ENCODE results near the gene MMP11. TPM values are rescaled to one million over a fixed set of nuclear protein-coding genes. Genes with fewer than 3 reads are reported as not detected.

MMP11 gene
- total RNA-seq, 1 experiment from 2014 or later, result 7.4 TPM

- no peak for TF ChIP-seq TCF7L2 (IDR thresholded peaks at IDR 0.05; ENCODE audit: borderline replicate concordance, extremely low read depth, insufficient read depth, insufficient read length)
- no peak for TF ChIP-seq EZH2 (IDR thresholded peaks at IDR 0.05)
- TF ChIP-seq RAD21 (IDR thresholded peaks at IDR 0.05; ENCODE audit: low read depth), result no peak
Measured at GRCh38 chr22:23779083-23779482, 6.4 kb downstream of the MMP11 start (continued).

DNA sequence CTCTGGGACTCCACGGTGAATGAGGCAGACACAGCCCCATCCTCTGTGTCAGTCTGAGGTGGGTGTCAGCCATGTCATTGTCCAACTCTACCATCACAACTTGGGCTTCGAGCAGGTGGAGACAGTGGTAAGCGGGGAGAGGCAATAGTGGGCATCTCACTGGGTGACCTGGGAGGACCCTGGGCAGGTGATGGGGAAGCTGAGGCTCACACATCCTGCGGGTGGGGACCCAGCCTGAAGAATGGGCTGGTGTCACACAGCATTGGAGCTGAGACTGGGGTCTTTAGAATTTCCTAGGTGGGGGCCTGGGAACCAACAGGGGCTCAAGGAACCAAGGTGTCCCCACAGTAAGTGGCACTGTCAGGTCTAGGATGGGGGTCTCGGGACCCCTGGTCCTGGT, 7.1 kb downstream of the MMP11 start:
- TF ChIP-seq, protein P1, sequence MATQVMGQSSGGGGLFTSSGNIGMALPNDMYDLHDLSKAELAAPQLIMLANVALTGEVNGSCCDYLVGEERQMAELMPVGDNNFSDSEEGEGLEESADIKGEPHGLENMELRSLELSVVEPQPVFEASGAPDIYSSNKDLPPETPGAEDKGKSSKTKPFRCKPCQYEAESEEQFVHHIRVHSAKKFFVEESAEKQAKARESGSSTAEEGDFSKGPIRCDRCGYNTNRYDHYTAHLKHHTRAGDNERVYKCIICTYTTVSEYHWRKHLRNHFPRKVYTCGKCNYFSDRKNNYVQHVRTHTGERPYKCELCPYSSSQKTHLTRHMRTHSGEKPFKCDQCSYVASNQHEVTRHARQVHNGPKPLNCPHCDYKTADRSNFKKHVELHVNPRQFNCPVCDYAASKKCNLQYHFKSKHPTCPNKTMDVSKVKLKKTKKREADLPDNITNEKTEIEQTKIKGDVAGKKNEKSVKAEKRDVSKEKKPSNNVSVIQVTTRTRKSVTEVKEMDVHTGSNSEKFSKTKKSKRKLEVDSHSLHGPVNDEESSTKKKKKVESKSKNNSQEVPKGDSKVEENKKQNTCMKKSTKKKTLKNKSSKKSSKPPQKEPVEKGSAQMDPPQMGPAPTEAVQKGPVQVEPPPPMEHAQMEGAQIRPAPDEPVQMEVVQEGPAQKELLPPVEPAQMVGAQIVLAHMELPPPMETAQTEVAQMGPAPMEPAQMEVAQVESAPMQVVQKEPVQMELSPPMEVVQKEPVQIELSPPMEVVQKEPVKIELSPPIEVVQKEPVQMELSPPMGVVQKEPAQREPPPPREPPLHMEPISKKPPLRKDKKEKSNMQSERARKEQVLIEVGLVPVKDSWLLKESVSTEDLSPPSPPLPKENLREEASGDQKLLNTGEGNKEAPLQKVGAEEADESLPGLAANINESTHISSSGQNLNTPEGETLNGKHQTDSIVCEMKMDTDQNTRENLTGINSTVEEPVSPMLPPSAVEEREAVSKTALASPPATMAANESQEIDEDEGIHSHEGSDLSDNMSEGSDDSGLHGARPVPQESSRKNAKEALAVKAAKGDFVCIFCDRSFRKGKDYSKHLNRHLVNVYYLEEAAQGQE (IDR thresholded peaks at IDR 0.05; ENCODE audit: low read depth), result no peak
- no peak for TF ChIP-seq ZFX (IDR thresholded peaks at IDR 0.05)
- TF ChIP-seq CTCF (IDR thresholded peaks at IDR 0.05 in 2 of 3, conservative IDR thresholded peaks at IDR 0.05 in 1 of 3; ENCODE audit: borderline replicate concordance in 1 of 3, insufficient read depth in 1 of 3, low read depth in 2 of 3, low read length in 2 of 3), result no peak
- TF ChIP-seq CBX3 (IDR thresholded peaks at IDR 0.05; ENCODE audit: low read depth), result no peak
- Histone ChIP-seq H3K36me3 (ENCODE audit: control insufficient read depth in 1 of 2, insufficient read depth in 2 of 2, low read length in 2 of 2) (no peaks in the 10 kb centered on the region), H3K4me2 (ENCODE audit: low read length) (no peak overlapping the region), H3K9me3 (ENCODE audit: control insufficient read depth in 1 of 2, insufficient read depth in 1 of 2, low read depth in 1 of 2, low read length in 2 of 2) (no peaks in the 10 kb centered on the region), H3K79me2 (ENCODE audit: insufficient read depth, low read length) (no peaks in the 10 kb centered on the region), H3K9ac (ENCODE audit: low read length) (no peak overlapping the region), H3K27ac (ENCODE audit: low read depth, low read length) (no peak overlapping the region), H3K4me3 (replicated peaks in 1 of 2; ENCODE audit: low read depth in 1 of 2, low read length in 2 of 2) (no peak overlapping the region), H4K20me1 (ENCODE audit: insufficient read depth) (no peaks in the 10 kb centered on the region), H3K9me2 (ENCODE audit: insufficient read depth) (no peaks in the 10 kb centered on the region), H3K27me3 (ENCODE audit: insufficient read depth, low read length) (no peaks in the 10 kb centered on the region), H2AFZ (ENCODE audit: low read depth, low read length, poor library complexity, severe bottlenecking) (no peak overlapping the region), H3K4me1 (ENCODE audit: control insufficient read depth in 1 of 2, insufficient read depth in 2 of 2, low read length in 2 of 2) (peaks cover 20 to 34% of the 10 kb centered on the region in 2 experiments)
- ChIA-PET POLR2A (no interaction called here), CTCF (no interaction called here), RAD21 (ENCODE audit: low non-redundant PET in 1 of 2, low total read pairs in 2 of 2, uncharacterized antibody in 2 of 2, unreplicated experiment in 2 of 2) (no interaction called here)
- BruUV-seq (replicated peaks), result no TSS peak
- intact Hi-C loops (cut with micrococcal nuclease), result no loop called here
- ATAC-seq (no peak), DNase-seq (ENCODE audit: low read depth, low spot score) (no peak)

Measured in HCT116 (cell line).